Lung (tissue), 12 donors: ENCODE measurements around the gene PLEKHM3. TPM values are rescaled to one million over a fixed set of nuclear protein-coding genes. Genes with fewer than 3 reads are reported as not detected.
"Not testable (repeated sequence)": the region's sequence is repeated elsewhere in the genome, so short reads cannot be mapped to it uniquely, and the experiment has no call there.

Experiments used
- ATAC-seq: fragments of 200-7000 bp; cut with Tn5 transposase; one replicate; pipeline ENCODE4 v1.9.1; 2020; ENCODE audit warnings: moderate number of reproducible peaks; ENCODE audit not compliant: insufficient read depth, low FRiP score
- DNase-seq, 3 donors: peaks; one replicate each; pipeline ENCODE4 v3.0.0-alpha.2; 2013 to 2017
- H3K27ac ChIP-seq, 2 donors: one replicate each; pipeline ENCODE4 v1.5.1; 2013; ENCODE audit warnings: mild to moderate bottlenecking in 2 of 2, moderate library complexity in 2 of 2, control low read depth in 1 of 2, inconsistent platforms in 1 of 2, low read depth in 1 of 2, low read length in 1 of 2
- H3K27me3 ChIP-seq, 3 donors: one replicate each; pipeline ENCODE4 v1.5.1; 2013; ENCODE audit warnings: low read length in 2 of 3; ENCODE audit not compliant: control insufficient read depth in 3 of 3, insufficient read depth in 3 of 3
- H3K36me3 ChIP-seq, 4 donors: one replicate each; pipeline ENCODE4 v1.5.1; 2013; ENCODE audit warnings: low read length in 4 of 4, mild to moderate bottlenecking in 1 of 4, moderate library complexity in 1 of 4; ENCODE audit not compliant: control insufficient read depth in 4 of 4, insufficient read depth in 4 of 4
- H3K4me1 ChIP-seq, 5 donors: one replicate each; pipeline ENCODE4 v1.5.1; 2013; ENCODE audit warnings: low read length in 5 of 5, mild to moderate bottlenecking in 2 of 5, moderate library complexity in 1 of 5; ENCODE audit not compliant: control insufficient read depth in 5 of 5, insufficient read depth in 5 of 5
- H3K4me3 ChIP-seq: one replicate; pipeline ENCODE4 v1.5.1; 2013; ENCODE audit warnings: mild to moderate bottlenecking, control low read depth, moderate library complexity
- H3K9ac ChIP-seq, 2 donors: one replicate each; pipeline ENCODE4 v1.5.1; 2013; ENCODE audit warnings: low read length in 2 of 2, control low read depth in 1 of 2; ENCODE audit not compliant: insufficient read depth in 1 of 2
- H3K9me3 ChIP-seq, 4 donors: one replicate each; pipeline ENCODE4 v1.5.1; 2013; ENCODE audit warnings: low read length in 3 of 4, mild to moderate bottlenecking in 1 of 4, moderate library complexity in 1 of 4; ENCODE audit not compliant: control insufficient read depth in 4 of 4, insufficient read depth in 3 of 4
- CTCF ChIP-seq: IDR thresholded peaks from 2 replicates; pipeline ENCODE4 v1.5.1; 2012; ENCODE audit warnings: mild to moderate bottlenecking; ENCODE audit errors: control extremely low read depth, extremely low read depth
- WGBS, 2 donors: extraction: QIAGEN DNeasy Blood & Tissue Kit; methylation state at CpG; one replicate each; pipeline ENCODE4 v1.1.7; 2013; 5-methylcytosine and 5-hydroxymethylcytosine counted together
- polyA plus RNA-seq, 2 donors: library from polyadenylated mRNA; stranded (reverse); fragments of 200-250 nt; gene quantifications; one replicate each; pipeline ENCODE4 v1.2.1, GENCODE V29; 2013
- total RNA-seq, 2 donors: library from RNA; depleted of rRNA in 1 of 2; stranded (reverse); fragments of >200 nt in 1 of 2; gene quantifications; one replicate each; pipeline ENCODE4 v1.2.1, GENCODE V29; 2014 to 2021
- donor health status: control.
- donor health status: control.
- donor health status: Bipolar disorder and iron deficiency.
- donor health status: healthy.
- donor health status: DM: yes; HTN: yes; CAD: no.

Gene PLEKHM3
- total and polyA plus RNA-seq, 4 donors, result 5.6 to 32.9 (median 12.4) TPM

DNA sequence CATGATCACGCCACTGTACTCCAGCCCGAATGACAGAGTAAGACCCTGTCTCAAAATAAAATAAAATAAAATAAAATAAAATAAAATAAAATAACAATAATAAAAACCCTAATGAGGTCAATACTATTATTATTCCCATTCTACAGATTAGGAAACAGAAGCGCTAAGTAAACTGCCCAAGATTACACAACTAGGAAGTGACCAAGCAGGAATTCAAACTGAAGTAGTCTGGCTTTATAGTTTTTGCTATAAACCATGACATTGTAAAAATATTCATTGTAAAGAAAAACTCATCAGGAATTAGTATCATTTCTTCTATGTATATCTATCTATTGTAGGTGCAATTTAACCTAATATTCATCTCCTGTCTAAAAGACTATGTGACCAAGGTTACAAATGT is 1.2 kb downstream of the PLEKHM3 start:
- Histone ChIP-seq H3K4me1 (peaks cover 0 to 15% (median 3%) of the 10 kb centered on the region in 5 donors), H3K4me3 (no peak overlapping the region), H3K36me3 (no peaks in the 10 kb centered on the region), H3K27me3 (no peaks in the 10 kb centered on the region), H3K27ac (no peak overlapping the region), H3K9ac (no peak overlapping the region), H3K9me3 (no peaks in the 10 kb centered on the region)
- TF ChIP-seq CTCF, result no peak
- DNase-seq (no peak), ATAC-seq (no peak)
- 76 to 91% methylated on average over 3 of the region's 3 CpGs for WGBS, 2 donors

DNA sequence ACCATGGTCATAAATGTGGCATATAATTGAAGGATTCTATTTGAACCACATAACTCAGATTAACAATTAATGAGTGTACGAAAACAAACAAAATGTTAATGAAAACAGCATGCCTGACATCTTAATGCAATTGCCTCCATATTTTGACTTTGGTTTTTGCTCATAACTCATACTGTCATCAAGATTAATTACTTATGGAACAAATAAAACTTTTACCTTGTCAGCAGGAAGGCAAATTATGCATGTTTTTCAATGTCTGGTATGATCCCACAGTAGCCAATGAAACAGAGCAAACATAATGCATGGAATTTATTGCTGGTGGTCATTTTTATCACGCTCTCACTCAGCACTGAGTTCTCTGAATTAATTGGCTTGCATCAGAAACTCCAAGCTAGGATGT is 5.1 kb downstream of the PLEKHM3 start:
- H3K4me3 ChIP-seq, result no peak overlapping the region
- peaks cover 0 to 6% (median 0%) of the 10 kb centered on the region in 4 donors for H3K36me3 ChIP-seq
- ATAC-seq (no peak), DNase-seq (no peak)
- H3K9ac ChIP-seq, result no peak overlapping the region
- no peaks in the 10 kb centered on the region for H3K27me3 ChIP-seq
- no peak overlapping the region for H3K27ac ChIP-seq
- no peaks in the 10 kb centered on the region for H3K9me3 ChIP-seq
- H3K4me1 ChIP-seq, result peaks cover 0 to 10% (median 2%) of the 10 kb centered on the region in 5 donors
- no peak for TF ChIP-seq CTCF
- WGBS, 2 donors, result 94 to 97% methylated on average over 2 of the region's 2 CpGs

- not testable (repeated sequence) for ATAC-seq, DNase-seq, H3K36me3 ChIP-seq, H3K27me3 ChIP-seq, H3K4me3 ChIP-seq, H3K27ac ChIP-seq, H3K9me3 ChIP-seq, H3K9ac ChIP-seq
- peaks cover 0 to 13% (median 1%) of the 10 kb centered on the region in 5 donors for H3K4me1 ChIP-seq
- 91 to 95% methylated on average over 5 of the region's 5 CpGs for WGBS, 2 donors
Observed at GRCh38 chr2:208018124-208018712, 7.1 kb downstream of the PLEKHM3 start.

GRCh38 chr2:208017721-208018120 is 7.6 kb downstream of the PLEKHM3 start:
- no peak for DNase-seq
- no peak for ATAC-seq
- Histone ChIP-seq H3K4me1 (peaks cover 0 to 13% (median 0%) of the 10 kb centered on the region in 5 donors), H3K4me3 (no peak overlapping the region), H3K9ac (no peak overlapping the region), H3K27me3 (no peaks in the 10 kb centered on the region), H3K9me3 (no peaks in the 10 kb centered on the region), H3K27ac (no peak overlapping the region), H3K36me3 (peaks cover 0 to 6% (median 0%) of the 10 kb centered on the region in 4 donors)
- no peak for TF ChIP-seq CTCF
- WGBS, 2 donors, result 36 to 64% methylated on average over 5 of the region's 5 CpGs
